ENCODE data around the gene EREG.

Gene EREG

DNA sequence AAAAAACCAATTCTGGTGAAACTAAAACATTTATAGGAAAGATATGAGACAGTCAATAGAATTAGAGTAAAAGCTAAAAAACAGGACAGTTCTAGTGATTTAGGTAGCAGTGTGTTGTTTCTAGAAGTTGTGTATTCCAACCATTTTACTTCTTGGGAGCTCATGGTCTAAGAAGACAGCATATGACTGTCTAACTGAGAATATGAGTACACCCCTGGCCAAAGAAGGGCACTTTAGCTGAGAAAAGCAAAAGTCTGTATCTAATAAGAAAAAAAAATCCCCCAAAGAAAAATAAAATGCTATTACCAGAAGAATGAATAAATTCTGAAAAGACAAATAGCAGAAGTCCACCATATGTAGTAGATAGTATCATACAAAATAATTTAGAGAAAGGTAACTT, 26.4 kb downstream of the EREG start:
- TF ChIP-seq PPARA (CRISPR knock-in tag; IDR thresholded peaks at IDR 0.05; ENCODE audit: borderline replicate concordance) (no peak), ZFP30 (CRISPR knock-in tag; IDR thresholded peaks at IDR 0.05) (no peak), SNAI2 (CRISPR knock-in tag; IDR thresholded peaks at IDR 0.05) (no peak), CSDC2 (CRISPR knock-in tag; IDR thresholded peaks at IDR 0.05) (no peak), ISL1 (CRISPR knock-in tag; IDR thresholded peaks at IDR 0.05) (no peak), OSR1 (CRISPR knock-in tag; IDR thresholded peaks at IDR 0.05) (no peak), CREB5 (CRISPR knock-in tag; IDR thresholded peaks at IDR 0.05; ENCODE audit: low read depth) (no peak), ZFP3 (CRISPR knock-in tag; IDR thresholded peaks at IDR 0.05) (no peak), ZNF8 (CRISPR knock-in tag; IDR thresholded peaks at IDR 0.05) (no peak), ESRRG (CRISPR knock-in tag; IDR thresholded peaks at IDR 0.05) (no peak)
- ATAC-seq, result no peak

- no peak for TF ChIP-seq ZNF8 (CRISPR knock-in tag; IDR thresholded peaks at IDR 0.05)
- no peak for TF ChIP-seq ESRRG (CRISPR knock-in tag; IDR thresholded peaks at IDR 0.05)
- TF ChIP-seq CREB5 (CRISPR knock-in tag; IDR thresholded peaks at IDR 0.05; ENCODE audit: low read depth), result no peak
- no peak for TF ChIP-seq TSHZ2 (CRISPR knock-in tag; IDR thresholded peaks at IDR 0.05)
- no peak for TF ChIP-seq ZC3H10 (CRISPR knock-in tag; IDR thresholded peaks at IDR 0.05)
- no peak for TF ChIP-seq ZFP30 (CRISPR knock-in tag; IDR thresholded peaks at IDR 0.05)
- TF ChIP-seq ISL1 (CRISPR knock-in tag; IDR thresholded peaks at IDR 0.05), result no peak
- no peak for TF ChIP-seq GLIS3 (CRISPR knock-in tag; IDR thresholded peaks at IDR 0.05)
- no peak for TF ChIP-seq ZNF70 (CRISPR knock-in tag; IDR thresholded peaks at IDR 0.05)
- no peak for TF ChIP-seq SNAI2 (CRISPR knock-in tag; IDR thresholded peaks at IDR 0.05)
- no peak for TF ChIP-seq CSRNP3 (CRISPR knock-in tag; IDR thresholded peaks at IDR 0.05)
- TF ChIP-seq CSDC2 (CRISPR knock-in tag; IDR thresholded peaks at IDR 0.05), result no peak
- TF ChIP-seq PATZ1 (CRISPR knock-in tag; IDR thresholded peaks at IDR 0.05; ENCODE audit: borderline replicate concordance), result no peak
- no peak for ATAC-seq
Observed at GRCh38 chr4:74391890-74392475, 27.0 kb downstream of the EREG start.

DNA sequence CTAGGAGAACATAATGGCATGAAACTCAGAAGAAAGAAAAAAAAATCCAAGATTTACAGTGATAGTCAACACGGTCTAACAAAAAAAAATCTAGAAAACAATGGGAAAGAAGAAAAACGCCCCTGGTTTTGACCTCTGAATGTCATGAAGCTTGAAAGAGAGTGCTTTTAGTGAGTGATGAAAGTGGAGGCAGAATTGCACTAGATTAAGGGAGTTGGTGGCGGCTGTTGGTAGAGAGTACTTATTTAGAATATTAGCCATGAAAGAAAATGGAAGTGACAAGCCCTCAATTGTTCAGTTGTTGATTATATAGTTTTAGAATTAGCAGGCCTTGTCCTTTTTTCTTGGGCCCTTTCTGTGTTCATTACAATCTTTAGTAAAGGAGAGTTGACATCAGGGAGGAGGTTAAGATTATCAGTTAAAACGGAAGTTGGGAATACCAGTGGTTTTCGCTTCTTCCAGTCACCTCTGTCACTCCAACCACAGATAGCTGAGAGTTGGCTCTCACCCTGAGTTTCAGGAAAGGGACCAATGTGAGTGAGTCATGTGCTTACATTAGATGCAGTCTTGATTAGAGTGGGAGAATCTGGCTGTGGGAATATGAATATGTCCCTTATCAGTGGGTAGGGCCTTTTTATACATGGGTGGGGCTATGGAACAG, 29.7 kb downstream of the EREG start:
- no peak for ATAC-seq
- TF ChIP-seq CSDC2 (CRISPR knock-in tag; IDR thresholded peaks at IDR 0.05) (no peak), SNAI2 (CRISPR knock-in tag; IDR thresholded peaks at IDR 0.05) (no peak), TSHZ2 (CRISPR knock-in tag; IDR thresholded peaks at IDR 0.05) (no peak), POU6F1 (CRISPR knock-in tag; IDR thresholded peaks at IDR 0.05; ENCODE audit: borderline replicate concordance, low read depth) (no peak), CSRNP3 (CRISPR knock-in tag; IDR thresholded peaks at IDR 0.05) (no peak)

Measured in SK-N-SH treated with all-trans-retinoic acid at 6 μM for 48 hours (cell line).